HCT116 (cell line): Measurements from ENCODE around the gene CACNG5. TPM values are rescaled to one million over a fixed set of nuclear protein-coding genes. Genes with fewer than 3 reads are reported as not detected.

Experiments
- ATAC-seq: fragments of 200-7000 bp; cut with Tn5 transposase; 2 replicates; pipeline ENCODE4 v1.9.1; 2020; ENCODE audit warnings: mild to moderate bottlenecking, moderate library complexity
- BruUV-seq: library from RNA; stranded (reverse); fragments of 400-500 nt; replicated peaks from 2 replicates; lab custom pipeline; 2021; lab: Mats Ljungman, UMichigan
- CTCF ChIA-PET: fragments of 300-600 bp; sonication (Branson Sonifier 250); formaldehyde crosslinking; loops from one replicate; lab custom pipeline; 2021; ENCODE audit warnings: antibody characterized with exemption; lab: Charles Lee
- POLR2A ChIA-PET: fragments of 300-600, 350-600 bp; sonication (Branson Sonifier 250); formaldehyde crosslinking; loops from one replicate; lab custom pipeline; 2021; ENCODE audit warnings: antibody characterized with exemption; lab: Charles Lee
- RAD21 ChIA-PET, 2 experiments: fragments of 300-600 bp; sonication (Branson Sonifier 250); formaldehyde crosslinking; loops; one replicate each; lab custom pipeline; 2023; ENCODE audit warnings: low total read pairs in 2 of 2; ENCODE audit not compliant: uncharacterized antibody in 2 of 2, unreplicated experiment in 2 of 2, low non-redundant PET in 1 of 2; lab: Charles Lee
- DNase-seq: peaks from one replicate; pipeline ENCODE4 v3.0.0-alpha.2; 2010; ENCODE audit warnings: low read depth, low spot score
- H2AFZ ChIP-seq: fragments of 200-600 bp; shearing (Covaris generic), sonication (generic); 2 replicates; pipeline ENCODE4 v1.6.1; 2017; ENCODE audit warnings: low read depth, mixed run types, mixed read lengths, antibody characterized with exemption, low read length; ENCODE audit not compliant: poor library complexity, severe bottlenecking
- H3K27ac ChIP-seq: 2 replicates; pipeline ENCODE4 v1.5.1; 2012; ENCODE audit warnings: low read depth, low read length
- H3K27me3 ChIP-seq: fragments of 200-600 bp; sonication (generic); 2 replicates; pipeline ENCODE4 v1.6.1; 2016; ENCODE audit warnings: mixed run types, low read length, mixed read lengths; ENCODE audit not compliant: insufficient read depth
- H3K36me3 ChIP-seq, 2 experiments: fragments of 200-500 bp in 1 of 2; fragments of 200-600 bp in 1 of 2; sonication (Bioruptor generic) in 1 of 2; sonication (generic) in 1 of 2; 2 replicates each; pipeline versions ENCODE4 v1.5.1 to v1.6.1; 2014 to 2016; ENCODE audit warnings: low read length in 2 of 2, inconsistent platforms in 1 of 2, mixed read lengths in 1 of 2, mixed run types in 1 of 2; ENCODE audit not compliant: insufficient read depth in 2 of 2, control insufficient read depth in 1 of 2
- H3K4me1 ChIP-seq, 2 experiments: fragments of 200-600 bp in 1 of 2; sonication (generic) in 1 of 2; 2 replicates each; pipeline versions ENCODE4 v1.5.1 to v1.6.1; 2012 to 2017; ENCODE audit warnings: low read length in 2 of 2, inconsistent platforms in 1 of 2, mild to moderate bottlenecking in 1 of 2, mixed read lengths in 1 of 2, mixed run types in 1 of 2, moderate library complexity in 1 of 2; ENCODE audit not compliant: insufficient read depth in 2 of 2, control insufficient read depth in 1 of 2
- H3K4me2 ChIP-seq: fragments of 200-600 bp; sonication (generic); 2 replicates; pipeline ENCODE4 v1.6.1; 2017; ENCODE audit warnings: mixed run types, low read length, mixed read lengths
- H3K4me3 ChIP-seq, 2 experiments: fragments of 200-600 bp in 1 of 2; sonication (generic) in 1 of 2; replicated peaks in 1 of 2; 2 replicates each; pipeline ENCODE4 v1.5.1; 2011 to 2016; ENCODE audit warnings: low read length in 2 of 2, control low read depth in 1 of 2, low read depth in 1 of 2, mild to moderate bottlenecking in 1 of 2, mixed read lengths in 1 of 2, mixed run types in 1 of 2
- H3K79me2 ChIP-seq: fragments of 200-600 bp; sonication (generic); 2 replicates; pipeline ENCODE4 v1.6.1; 2017; ENCODE audit warnings: mild to moderate bottlenecking, mixed run types, low read length, moderate library complexity, mixed read lengths; ENCODE audit not compliant: insufficient read depth
- H3K9ac ChIP-seq: fragments of 200-600 bp; sonication (generic); 2 replicates; pipeline ENCODE4 v1.6.1; 2016; ENCODE audit warnings: low read length, mixed read lengths
- H3K9me2 ChIP-seq: fragments of 200-600 bp; sonication (generic), shearing (Covaris generic); 2 replicates; pipeline ENCODE4 v1.6.1; 2017; ENCODE audit warnings: mixed run types, mild to moderate bottlenecking, moderate library complexity; ENCODE audit not compliant: insufficient read depth
- H3K9me3 ChIP-seq, 2 experiments: fragments of 200-500 bp in 1 of 2; fragments of 200-600 bp in 1 of 2; sonication (Bioruptor generic) in 1 of 2; sonication (generic) in 1 of 2; 2 replicates each; pipeline ENCODE4 v1.6.1; 2014 to 2017; ENCODE audit warnings: low read length in 2 of 2, mixed read lengths in 2 of 2, inconsistent platforms in 1 of 2, low read depth in 1 of 2, mild to moderate bottlenecking in 1 of 2, mixed run types in 1 of 2, moderate library complexity in 1 of 2; ENCODE audit not compliant: control insufficient read depth in 1 of 2, insufficient read depth in 1 of 2
- H4K20me1 ChIP-seq: fragments of 200-600 bp; sonication (generic), shearing (Covaris generic); 2 replicates; pipeline ENCODE4 v1.6.1; 2017; ENCODE audit warnings: mixed run types, mild to moderate bottlenecking, moderate library complexity; ENCODE audit not compliant: insufficient read depth
- CEBPB ChIP-seq: IDR thresholded peaks from 2 replicates; pipeline ENCODE4 v1.6.1; 2012; ENCODE audit warnings: low read depth
- EGR1 ChIP-seq: IDR thresholded peaks from 2 replicates; pipeline ENCODE4 v1.6.1; 2012; ENCODE audit warnings: low read depth
- ELF1 ChIP-seq: IDR thresholded peaks from 2 replicates; pipeline ENCODE4 v1.6.1; 2012; ENCODE audit warnings: low read depth, borderline replicate concordance
- JUND ChIP-seq: IDR thresholded peaks from 2 replicates; pipeline ENCODE4 v1.6.1; 2012
- POLR2A ChIP-seq: IDR thresholded peaks from 2 replicates; pipeline ENCODE4 v1.7.0; 2011; ENCODE audit warnings: borderline replicate concordance; ENCODE audit not compliant: insufficient read depth, insufficient read length; ENCODE audit errors: extremely low read depth
- TCF7L2 ChIP-seq: IDR thresholded peaks from 2 replicates; pipeline ENCODE4 v1.7.0; 2011; ENCODE audit warnings: borderline replicate concordance, inconsistent platforms; ENCODE audit not compliant: insufficient read depth, insufficient read length; ENCODE audit errors: extremely low read depth
- ZFX ChIP-seq: fragments of 450-650 bp; IDR thresholded peaks from 2 replicates; pipeline ENCODE4 v1.6.1; 2017
- ZNF274 ChIP-seq: fragments of 200-500 bp; sonication (Bioruptor generic); IDR thresholded peaks from 2 replicates; pipeline ENCODE4 v1.6.1; 2014; ENCODE audit warnings: mild to moderate bottlenecking, low read depth, low read length, inconsistent platforms
- intact Hi-C: fragments of 100-400 bp; cut with micrococcal nuclease; formaldehyde crosslinking; loops from 2 replicates; pipeline ENCODE4 v1.10.0; 2022
- total RNA-seq: library from RNA; stranded (reverse); gene quantifications from one replicate; pipeline ENCODE4 v1.2.1, GENCODE V29; 2021; ENCODE audit not compliant: unreplicated experiment
- TF ChIP-seq, protein P1 (sequence below): IDR thresholded peaks from 2 replicates; pipeline ENCODE4 v1.6.1; 2012; ENCODE audit warnings: low read depth
- TF ChIP-seq, protein P2 (sequence below), 3 experiments: fragments of 200-600 bp in 1 of 3; sonication (generic) in 1 of 3; IDR thresholded peaks in 2 of 3; conservative IDR thresholded peaks in 1 of 3; 2 replicates each; pipeline ENCODE4 v1.5.1; 2012 to 2017; ENCODE audit warnings: low read depth in 2 of 3, low read length in 2 of 3, antibody characterized with exemption in 1 of 3, borderline replicate concordance in 1 of 3, control low read depth in 1 of 3, mild to moderate bottlenecking in 1 of 3, mixed read lengths in 1 of 3, mixed run types in 1 of 3, moderate library complexity in 1 of 3; ENCODE audit not compliant: insufficient read depth in 1 of 3
- TF ChIP-seq, protein P3 (sequence below): IDR thresholded peaks from 2 replicates; pipeline ENCODE4 v1.6.1; 2012

The CACNG5 gene
- total RNA-seq, 1 experiment from 2014 or later = not detected

DNA sequence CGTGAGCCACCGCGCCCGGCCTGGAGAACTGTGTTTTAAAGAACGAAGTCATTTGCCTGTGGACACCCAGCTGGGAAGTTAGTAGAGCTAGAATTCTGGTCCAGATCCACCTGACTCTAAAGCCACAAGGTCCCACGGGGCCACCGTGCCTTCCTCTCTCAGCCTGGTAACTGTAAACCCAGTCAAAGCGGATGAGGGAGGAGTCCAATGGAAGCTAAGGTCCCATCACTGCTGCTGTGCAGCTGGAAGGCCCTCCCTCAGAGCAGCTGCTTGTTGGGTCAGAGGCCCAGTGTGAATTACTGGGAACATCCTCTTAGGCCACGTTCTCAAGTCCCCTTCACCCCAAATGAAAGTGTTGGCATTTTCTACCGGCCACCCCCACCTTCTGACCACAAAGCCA, 48.8 kb upstream of the CACNG5 start:
- no peaks in the 10 kb centered on the region for H3K9me3 ChIP-seq
- ATAC-seq = no peak
- TF ChIP-seq ZFX = no peak
- TF ChIP-seq JUND = no peak
- TF ChIP-seq POLR2A = no peak
- BruUV-seq = no TSS peak
- no peaks in the 10 kb centered on the region for H3K79me2 ChIP-seq
- no peak overlapping the region for H3K9ac ChIP-seq
- no peaks in the 10 kb centered on the region for H3K4me1 ChIP-seq
- H3K27ac ChIP-seq = no peak overlapping the region
- no peaks in the 10 kb centered on the region for H4K20me1 ChIP-seq
- H2AFZ ChIP-seq = no peak overlapping the region
- no peaks in the 10 kb centered on the region for H3K9me2 ChIP-seq
- RAD21 ChIA-PET = no interaction called here
- intact Hi-C loops = no loop called here
- no peak overlapping the region for H3K4me3 ChIP-seq
- no peaks in the 10 kb centered on the region for H3K36me3 ChIP-seq
- POLR2A ChIA-PET = no interaction called here
- CTCF ChIA-PET = no interaction called here
- no peak for DNase-seq
- no peaks in the 10 kb centered on the region for H3K27me3 ChIP-seq
- H3K4me2 ChIP-seq = no peak overlapping the region

DNA sequence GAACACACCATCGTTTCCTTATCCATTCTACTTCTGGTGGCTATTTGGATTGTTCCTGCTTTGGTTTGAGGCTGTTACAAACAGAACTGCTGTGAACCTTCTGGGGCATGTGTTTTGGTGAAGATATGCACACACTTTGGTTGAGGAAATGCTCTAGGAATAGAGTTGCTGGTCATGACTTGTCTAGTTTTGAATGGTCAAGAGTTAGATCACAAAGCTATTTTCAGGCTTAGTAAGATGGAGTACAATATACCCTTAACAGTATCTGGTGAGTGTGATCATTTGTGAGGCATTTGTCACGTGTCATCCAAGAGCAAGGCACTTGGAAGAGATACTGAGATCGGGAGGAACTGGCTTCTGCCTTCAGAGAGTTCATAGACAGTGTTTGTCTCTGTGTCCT, 47.0 kb upstream of the CACNG5 start:
- H2AFZ ChIP-seq = no peak overlapping the region
- H4K20me1 ChIP-seq = no peaks in the 10 kb centered on the region
- BruUV-seq = no TSS peak
- CTCF ChIA-PET = no interaction called here
- ATAC-seq (no peak), DNase-seq (no peak)
- H3K4me3 ChIP-seq = no peak overlapping the region
- no peak overlapping the region for H3K9ac ChIP-seq
- H3K9me2 ChIP-seq = no peaks in the 10 kb centered on the region
- no peak overlapping the region for H3K27ac ChIP-seq
- intact Hi-C loops = no loop called here
- no peaks in the 10 kb centered on the region for H3K9me3 ChIP-seq
- H3K27me3 ChIP-seq = no peaks in the 10 kb centered on the region
- POLR2A ChIA-PET = no interaction called here
- H3K79me2 ChIP-seq = no peaks in the 10 kb centered on the region
- TF ChIP-seq, protein P1, sequence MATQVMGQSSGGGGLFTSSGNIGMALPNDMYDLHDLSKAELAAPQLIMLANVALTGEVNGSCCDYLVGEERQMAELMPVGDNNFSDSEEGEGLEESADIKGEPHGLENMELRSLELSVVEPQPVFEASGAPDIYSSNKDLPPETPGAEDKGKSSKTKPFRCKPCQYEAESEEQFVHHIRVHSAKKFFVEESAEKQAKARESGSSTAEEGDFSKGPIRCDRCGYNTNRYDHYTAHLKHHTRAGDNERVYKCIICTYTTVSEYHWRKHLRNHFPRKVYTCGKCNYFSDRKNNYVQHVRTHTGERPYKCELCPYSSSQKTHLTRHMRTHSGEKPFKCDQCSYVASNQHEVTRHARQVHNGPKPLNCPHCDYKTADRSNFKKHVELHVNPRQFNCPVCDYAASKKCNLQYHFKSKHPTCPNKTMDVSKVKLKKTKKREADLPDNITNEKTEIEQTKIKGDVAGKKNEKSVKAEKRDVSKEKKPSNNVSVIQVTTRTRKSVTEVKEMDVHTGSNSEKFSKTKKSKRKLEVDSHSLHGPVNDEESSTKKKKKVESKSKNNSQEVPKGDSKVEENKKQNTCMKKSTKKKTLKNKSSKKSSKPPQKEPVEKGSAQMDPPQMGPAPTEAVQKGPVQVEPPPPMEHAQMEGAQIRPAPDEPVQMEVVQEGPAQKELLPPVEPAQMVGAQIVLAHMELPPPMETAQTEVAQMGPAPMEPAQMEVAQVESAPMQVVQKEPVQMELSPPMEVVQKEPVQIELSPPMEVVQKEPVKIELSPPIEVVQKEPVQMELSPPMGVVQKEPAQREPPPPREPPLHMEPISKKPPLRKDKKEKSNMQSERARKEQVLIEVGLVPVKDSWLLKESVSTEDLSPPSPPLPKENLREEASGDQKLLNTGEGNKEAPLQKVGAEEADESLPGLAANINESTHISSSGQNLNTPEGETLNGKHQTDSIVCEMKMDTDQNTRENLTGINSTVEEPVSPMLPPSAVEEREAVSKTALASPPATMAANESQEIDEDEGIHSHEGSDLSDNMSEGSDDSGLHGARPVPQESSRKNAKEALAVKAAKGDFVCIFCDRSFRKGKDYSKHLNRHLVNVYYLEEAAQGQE = no peak
- TF ChIP-seq POLR2A (no peak), ELF1 (no peak), EGR1 (no peak), CEBPB (no peak), JUND (no peak), TCF7L2 (no peak), ZNF274 (no peak)
- TF ChIP-seq, protein P2, sequence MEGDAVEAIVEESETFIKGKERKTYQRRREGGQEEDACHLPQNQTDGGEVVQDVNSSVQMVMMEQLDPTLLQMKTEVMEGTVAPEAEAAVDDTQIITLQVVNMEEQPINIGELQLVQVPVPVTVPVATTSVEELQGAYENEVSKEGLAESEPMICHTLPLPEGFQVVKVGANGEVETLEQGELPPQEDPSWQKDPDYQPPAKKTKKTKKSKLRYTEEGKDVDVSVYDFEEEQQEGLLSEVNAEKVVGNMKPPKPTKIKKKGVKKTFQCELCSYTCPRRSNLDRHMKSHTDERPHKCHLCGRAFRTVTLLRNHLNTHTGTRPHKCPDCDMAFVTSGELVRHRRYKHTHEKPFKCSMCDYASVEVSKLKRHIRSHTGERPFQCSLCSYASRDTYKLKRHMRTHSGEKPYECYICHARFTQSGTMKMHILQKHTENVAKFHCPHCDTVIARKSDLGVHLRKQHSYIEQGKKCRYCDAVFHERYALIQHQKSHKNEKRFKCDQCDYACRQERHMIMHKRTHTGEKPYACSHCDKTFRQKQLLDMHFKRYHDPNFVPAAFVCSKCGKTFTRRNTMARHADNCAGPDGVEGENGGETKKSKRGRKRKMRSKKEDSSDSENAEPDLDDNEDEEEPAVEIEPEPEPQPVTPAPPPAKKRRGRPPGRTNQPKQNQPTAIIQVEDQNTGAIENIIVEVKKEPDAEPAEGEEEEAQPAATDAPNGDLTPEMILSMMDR (IDR thresholded peaks at IDR 0.05 in 2 of 3, conservative IDR thresholded peaks at IDR 0.05 in 1 of 3; ENCODE audit: borderline replicate concordance in 1 of 3, insufficient read depth in 1 of 3, low read depth in 2 of 3, low read length in 2 of 3) = no peak
- TF ChIP-seq, protein P3, sequence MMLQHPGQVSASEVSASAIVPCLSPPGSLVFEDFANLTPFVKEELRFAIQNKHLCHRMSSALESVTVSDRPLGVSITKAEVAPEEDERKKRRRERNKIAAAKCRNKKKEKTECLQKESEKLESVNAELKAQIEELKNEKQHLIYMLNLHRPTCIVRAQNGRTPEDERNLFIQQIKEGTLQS = no peak
- RAD21 ChIA-PET = no interaction called here
- H3K36me3 ChIP-seq = no peaks in the 10 kb centered on the region
- H3K4me2 ChIP-seq = no peak overlapping the region
- H3K4me1 ChIP-seq = no peaks in the 10 kb centered on the region
